H1 (cell line): ENCODE measurements around the gene SYT6. TPM values are rescaled to one million over a fixed set of nuclear protein-coding genes. Genes with fewer than 3 reads are reported as not detected.

Experiments
- CTCF ChIA-PET: fragments of 300-600 bp; sonication (Branson Sonifier 250); formaldehyde crosslinking; loops from one replicate; lab custom pipeline; 2021; ENCODE audit not compliant: partially characterized antibody; lab: Charles Lee
- POLR2A ChIA-PET: fragments of 300-600 bp; sonication (Branson Sonifier 250); formaldehyde crosslinking; loops from one replicate; lab custom pipeline; 2021; ENCODE audit warnings: inconsistent platforms; ENCODE audit not compliant: partially characterized antibody; lab: Charles Lee
- DNase-seq, 2 experiments: peaks; one replicate each; pipeline versions ENCODE4 v3.0.0 to v3.0.0-alpha.2; 2010 to 2022; ENCODE audit warnings: low spot score in 2 of 2, low read depth in 1 of 2, mixed read lengths in 1 of 2
- FAIRE-seq: peaks from 2 replicates; lab custom pipeline; 2011; peaks lifted over from hg19 to GRCh38; lab: Jason Lieb, UNC
- H2AFZ ChIP-seq: 2 replicates; pipeline ENCODE4 v1.8.1; 2012; ENCODE audit warnings: low read length, inconsistent platforms
- H2AK5ac ChIP-seq: 2 replicates; pipeline ENCODE4 v1.6.1; 2013; ENCODE audit warnings: low read depth, low read length
- H2BK120ac ChIP-seq: replicated peaks from 2 replicates; pipeline ENCODE3; 2013; ENCODE audit warnings: low read depth, low read length, inconsistent platforms
- H2BK12ac ChIP-seq: 2 replicates; pipeline ENCODE4 v1.6.1; 2013; ENCODE audit warnings: low read depth, low read length
- H2BK15ac ChIP-seq: 2 replicates; pipeline ENCODE4 v1.6.1; 2013; ENCODE audit warnings: low read length
- H2BK20ac ChIP-seq: 2 replicates; pipeline ENCODE4 v1.6.1; 2013; ENCODE audit warnings: low read length
- H2BK5ac ChIP-seq: 2 replicates; pipeline ENCODE4 v1.6.1; 2013; ENCODE audit warnings: low read depth, low read length
- H3K14ac ChIP-seq: 2 replicates; pipeline ENCODE4 v1.6.1; 2013; ENCODE audit warnings: inconsistent platforms; ENCODE audit not compliant: insufficient read length
- H3K18ac ChIP-seq: 2 replicates; pipeline ENCODE4 v1.6.1; 2013; ENCODE audit warnings: low read length; ENCODE audit errors: extremely low read depth
- H3K23ac ChIP-seq: 2 replicates; pipeline ENCODE4 v1.6.1; 2013; ENCODE audit warnings: inconsistent platforms; ENCODE audit not compliant: insufficient read length
- H3K23me2 ChIP-seq: 2 replicates; pipeline ENCODE4 v1.6.1; 2013; ENCODE audit warnings: low read depth, low read length
- H3K27ac ChIP-seq: 2 replicates; pipeline ENCODE4 v1.6.1; 2011; ENCODE audit warnings: low read depth, low read length, inconsistent platforms
- H3K27me3 ChIP-seq, 4 experiments: replicated peaks in 1 of 4; 1 replicate in 1 of 4; 2 replicates in 3 of 4; pipeline versions ENCODE4 v1.6.1 to v1.8.1; 2011 to 2013; ENCODE audit warnings: low read length in 3 of 4, mild to moderate bottlenecking in 3 of 4, inconsistent platforms in 2 of 4, mixed read lengths in 2 of 4, moderate library complexity in 1 of 4; ENCODE audit not compliant: control insufficient read depth in 3 of 4, insufficient read depth in 3 of 4; ENCODE audit errors: extremely low read depth in 1 of 4
- H3K36me3 ChIP-seq, 4 experiments: 2 replicates each; pipeline versions ENCODE4 v1.6.1 to v1.8.1; 2011 to 2013; ENCODE audit warnings: mild to moderate bottlenecking in 4 of 4, low read length in 3 of 4, moderate library complexity in 2 of 4, control low read depth in 1 of 4, inconsistent platforms in 1 of 4; ENCODE audit not compliant: insufficient read depth in 4 of 4, control insufficient read depth in 2 of 4
- H3K4ac ChIP-seq: replicated peaks from 2 replicates; pipeline ENCODE3; 2013; ENCODE audit warnings: low read length, low read depth, mixed read lengths, inconsistent platforms; ENCODE audit not compliant: insufficient read length
- H3K4me1 ChIP-seq, 4 experiments: replicated peaks in 1 of 4; 1 replicate in 1 of 4; 2 replicates in 3 of 4; pipeline versions ENCODE4 v1.6.1 to v1.8.1; 2011 to 2013; ENCODE audit warnings: low read length in 3 of 4, inconsistent platforms in 2 of 4, mixed read lengths in 1 of 4; ENCODE audit not compliant: insufficient read depth in 4 of 4, control insufficient read depth in 3 of 4
- H3K4me2 ChIP-seq, 2 experiments: 2 replicates each; pipeline versions ENCODE4 v1.6.1 to v1.8.1; 2011 to 2013; ENCODE audit warnings: low read depth in 2 of 2, low read length in 2 of 2, control low read depth in 1 of 2, inconsistent platforms in 1 of 2, mild to moderate bottlenecking in 1 of 2; ENCODE audit not compliant: insufficient read depth in 1 of 2
- H3K4me3 ChIP-seq, 4 experiments: fragments of 200-600, 300-600 bp in 1 of 4; sonication (generic), shearing (Covaris generic), sonication (Bioruptor Twin) in 1 of 4; 2 replicates each; pipeline versions ENCODE4 v1.5.1 to v1.8.1; 2011 to 2016; ENCODE audit warnings: low read length in 4 of 4, low read depth in 3 of 4, control low read depth in 2 of 4, inconsistent platforms in 2 of 4, mild to moderate bottlenecking in 2 of 4, mixed read lengths in 1 of 4, moderate library complexity in 1 of 4; ENCODE audit not compliant: insufficient read depth in 2 of 4; ENCODE audit errors: extremely low read depth in 1 of 4
- H3K56ac ChIP-seq: replicated peaks from 2 replicates; pipeline ENCODE3; 2013; ENCODE audit warnings: low read depth, mild to moderate bottlenecking, mixed read lengths, low read length, inconsistent platforms; ENCODE audit not compliant: insufficient read length
- H3K79me1 ChIP-seq: 2 replicates; pipeline ENCODE4 v1.6.1; 2013; ENCODE audit warnings: low read depth, low read length, control low read depth
- H3K79me2 ChIP-seq, 2 experiments: 2 replicates each; pipeline versions ENCODE4 v1.6.1 to v1.8.1; 2012 to 2013; ENCODE audit warnings: low read length in 2 of 2, mild to moderate bottlenecking in 2 of 2, inconsistent platforms in 1 of 2; ENCODE audit not compliant: insufficient read depth in 2 of 2, control insufficient read depth in 1 of 2
- H3K9ac ChIP-seq, 4 experiments: replicated peaks in 1 of 4; 1 replicate in 1 of 4; 2 replicates in 3 of 4; pipeline versions ENCODE4 v1.6.1 to v1.8.1; 2011 to 2013; ENCODE audit warnings: low read depth in 3 of 4, low read length in 3 of 4, control low read depth in 2 of 4, mild to moderate bottlenecking in 2 of 4, moderate library complexity in 2 of 4, inconsistent platforms in 1 of 4; ENCODE audit errors: extremely low read depth in 1 of 4
- H3K9me3 ChIP-seq, 2 experiments: 2 replicates each; pipeline versions ENCODE4 v1.6.1 to v1.8.1; 2012 to 2013; ENCODE audit warnings: mild to moderate bottlenecking in 2 of 2, moderate library complexity in 2 of 2, control low read depth in 1 of 2, inconsistent platforms in 1 of 2, low read depth in 1 of 2, low read length in 1 of 2, mixed read lengths in 1 of 2; ENCODE audit not compliant: insufficient read depth in 2 of 2
- H4K20me1 ChIP-seq, 2 experiments: replicated peaks in 1 of 2; 2 replicates each; pipeline versions ENCODE3 to v1.8.1; 2011 to 2013; ENCODE audit warnings: inconsistent platforms in 2 of 2, low read length in 2 of 2, mild to moderate bottlenecking in 1 of 2; ENCODE audit not compliant: insufficient read depth in 2 of 2, control insufficient read depth in 1 of 2
- H4K5ac ChIP-seq: 2 replicates; pipeline ENCODE4 v1.6.1; 2013; ENCODE audit warnings: low read length, low read depth, mixed read lengths, inconsistent platforms; ENCODE audit not compliant: insufficient read length
- H4K8ac ChIP-seq: 2 replicates; pipeline ENCODE4 v1.8.0; 2013; ENCODE audit warnings: mild to moderate bottlenecking, moderate library complexity, low read length, inconsistent platforms; ENCODE audit not compliant: insufficient read depth; ENCODE audit errors: extremely low read depth
- H4K91ac ChIP-seq: replicated peaks from 2 replicates; pipeline ENCODE3; 2013; ENCODE audit warnings: low read length, mixed read lengths, inconsistent platforms; ENCODE audit not compliant: insufficient read length
- ASH2L ChIP-seq: fragments of 200-600, 300-600 bp; sonication (generic); IDR thresholded peaks from one replicate; pipeline ENCODE4 v1.7.1; 2017; ENCODE audit warnings: low read length
- ATF3 ChIP-seq: IDR thresholded peaks from 2 replicates; pipeline ENCODE4 v1.6.1; 2011; ENCODE audit warnings: low read depth, mild to moderate bottlenecking, low read length; ENCODE audit not compliant: insufficient read depth
- POLR2A ChIP-seq, 2 experiments: IDR thresholded peaks; 1 replicate in 1 of 2; 2 replicates in 1 of 2; pipeline ENCODE4 v1.6.1; 2011; ENCODE audit warnings: low read depth in 2 of 2, low read length in 2 of 2, mild to moderate bottlenecking in 2 of 2; ENCODE audit errors: control extremely low read depth in 1 of 2
- RAD21 ChIP-seq, 2 experiments: IDR thresholded peaks in 1 of 2; conservative IDR thresholded peaks in 1 of 2; 2 replicates each; pipeline ENCODE4 v1.6.1; 2011; ENCODE audit warnings: low read depth in 2 of 2, low read length in 2 of 2, improper control_type of control experiment in 1 of 2, inconsistent platforms in 1 of 2, mild to moderate bottlenecking in 1 of 2, moderate library complexity in 1 of 2
- RNF2 ChIP-seq: fragments of 200-900, 300-1000 bp; sonication (generic); IDR thresholded peaks from 2 replicates; pipeline ENCODE4 v1.7.1; 2016; ENCODE audit warnings: borderline replicate concordance, low read depth, mild to moderate bottlenecking, antibody characterized with exemption, low read length; ENCODE audit not compliant: poor library complexity, severe bottlenecking; ENCODE audit errors: missing control alignments
- RXRA ChIP-seq: IDR thresholded peaks from 2 replicates; pipeline ENCODE4 v1.6.1; 2011; ENCODE audit warnings: low read depth, mild to moderate bottlenecking, low read length, moderate library complexity; ENCODE audit not compliant: insufficient read depth
- ZNF274 ChIP-seq: IDR thresholded peaks from 2 replicates; pipeline ENCODE4 v1.7.0; 2012; ENCODE audit warnings: low read length, borderline replicate concordance; ENCODE audit errors: extremely low read depth
- WGBS, 2 experiments: shearing (Covaris generic) in 1 of 2; methylation state at CpG; one replicate each; pipeline versions ENCODE4 v1.1.6 to v1.1.7; 2013 to 2015; ENCODE audit warnings: low lambda C conversion rate in 2 of 2, mixed read lengths in 2 of 2, inconsistent platforms in 1 of 2, low coverage in 1 of 2, missing lambda C conversion rate in 1 of 2; ENCODE audit not compliant: insufficient replicate concordance in 2 of 2, insufficient coverage in 1 of 2, insufficient read length in 1 of 2; ENCODE audit errors: extremely low coverage in 1 of 2, missing lambda C conversion rate in 1 of 2; 5-methylcytosine and 5-hydroxymethylcytosine counted together
- polyA plus RNA-seq, 7 experiments: library from polyadenylated mRNA; depleted of rRNA in 3 of 7; stranded (reverse) in 5 of 7; unstranded in 2 of 7; fragments of >200 nt in 5 of 7; fragments of 200-250 nt in 2 of 7; gene quantifications; 1 replicate in 5 of 7; 2 replicates in 1 of 7; 4 replicates in 1 of 7; pipeline versions ENCODE4 v1.2.1 to v1.2.3, GENCODE V29; 2011 to 2013; ENCODE audit warnings: missing spikeins in 2 of 7, mixed read lengths in 2 of 7
- total RNA-seq: library from RNA; stranded (reverse); fragmentation: NEBNext Ultra II Directional; extraction: Animal tissue kit (Norgen Biotek cat#: 25700); gene quantifications from 2 replicates; pipeline ENCODE4 v1.2.1, GENCODE V29; 2021

Gene SYT6
- total and polyA plus RNA-seq, 2 of the 8 experiments (the other 6 are each of a cell fraction or from before 2014, with no cell fraction given) = 33.7 to 83.5 TPM

GRCh38 chr1:114135786-114136185 is 17.9 kb downstream of the SYT6 start:
- no peaks in the 10 kb centered on the region for H3K9me3 ChIP-seq
- CTCF ChIA-PET = interaction anchor here (1.0 to 3.7 kb wide), 12 partner anchors 9 to 211 kb away, joined by 3 to 17 read pairs (median 6); partner anchors contain the start of gene SYT6
- no peak overlapping the region for H2BK20ac ChIP-seq
- no peak overlapping the region for H2BK15ac ChIP-seq
- 91% methylated on average over 7 of the region's 7 CpGs; no CpG with 5 or more reads in 1 of the 2 experiments for WGBS, 2 experiments
- H3K4me1 ChIP-seq = peaks cover 0 to 8% (median 4%) of the 10 kb centered on the region in 4 experiments; a peak in 2 of 7 replicates
- no peak overlapping the region for H2BK5ac ChIP-seq
- H3K23me2 ChIP-seq = no peaks in the 10 kb centered on the region; the same call in 1 of the 2 replicates
- no peak overlapping the region for H2AFZ ChIP-seq
- no peak overlapping the region for H3K4me3 ChIP-seq
- no peak overlapping the region for H3K27ac ChIP-seq
- H3K79me2 ChIP-seq = peaks cover 0 to 53% of the 10 kb centered on the region in 2 experiments; a peak in 2 of 4 replicates
- no peak overlapping the region for H3K23ac ChIP-seq
- no peak overlapping the region for H3K18ac ChIP-seq
- FAIRE-seq (no peak), DNase-seq (no peak)
- H4K5ac ChIP-seq = no peak overlapping the region
- POLR2A ChIA-PET = interaction anchor here (0.8 to 2.0 kb wide), 7 partner anchors 9 to 98 kb away, joined by 3 to 6 read pairs (median 4); no protein-coding TSS in a partner anchor
- no peak overlapping the region for H3K14ac ChIP-seq
- H3K56ac ChIP-seq = no peak overlapping the region
- peaks cover 14% of the 10 kb centered on the region for H3K79me1 ChIP-seq
- no peak overlapping the region for H2BK120ac ChIP-seq
- H2AK5ac ChIP-seq = no peak overlapping the region
- no peak overlapping the region for H3K4ac ChIP-seq
- peaks cover 0 to 22% of the 10 kb centered on the region in 2 experiments for H4K20me1 ChIP-seq
- H3K36me3 ChIP-seq = peaks cover 45 to 99% (median 79%) of the 10 kb centered on the region in 4 experiments
- H3K9ac ChIP-seq = no peak overlapping the region
- H2BK12ac ChIP-seq = no peak overlapping the region
- H4K8ac ChIP-seq = no peak overlapping the region
- no peak overlapping the region for H4K91ac ChIP-seq
- no peak overlapping the region for H3K4me2 ChIP-seq
- no peaks in the 10 kb centered on the region for H3K27me3 ChIP-seq
- TF ChIP-seq RXRA (no peak), ASH2L (no peak), ATF3 (no peak), RNF2 (no peak), ZNF274 (no peak), POLR2A (IDR thresholded peaks at IDR 0.05; ENCODE audit: control extremely low read depth in 1 of 2, low read depth in 2 of 2, low read length in 2 of 2) (no peak), RAD21 (IDR thresholded peaks at IDR 0.05 in 1 of 2, conservative IDR thresholded peaks at IDR 0.05 in 1 of 2; ENCODE audit: low read depth in 2 of 2, low read length in 2 of 2) (no peak)
